ENCODE results near the gene C11orf68.
"Not testable (repeated sequence)": the region's sequence is repeated elsewhere in the genome, so short reads cannot be mapped to it uniquely, and the experiment has no call there.

The C11orf68 gene

DNA sequence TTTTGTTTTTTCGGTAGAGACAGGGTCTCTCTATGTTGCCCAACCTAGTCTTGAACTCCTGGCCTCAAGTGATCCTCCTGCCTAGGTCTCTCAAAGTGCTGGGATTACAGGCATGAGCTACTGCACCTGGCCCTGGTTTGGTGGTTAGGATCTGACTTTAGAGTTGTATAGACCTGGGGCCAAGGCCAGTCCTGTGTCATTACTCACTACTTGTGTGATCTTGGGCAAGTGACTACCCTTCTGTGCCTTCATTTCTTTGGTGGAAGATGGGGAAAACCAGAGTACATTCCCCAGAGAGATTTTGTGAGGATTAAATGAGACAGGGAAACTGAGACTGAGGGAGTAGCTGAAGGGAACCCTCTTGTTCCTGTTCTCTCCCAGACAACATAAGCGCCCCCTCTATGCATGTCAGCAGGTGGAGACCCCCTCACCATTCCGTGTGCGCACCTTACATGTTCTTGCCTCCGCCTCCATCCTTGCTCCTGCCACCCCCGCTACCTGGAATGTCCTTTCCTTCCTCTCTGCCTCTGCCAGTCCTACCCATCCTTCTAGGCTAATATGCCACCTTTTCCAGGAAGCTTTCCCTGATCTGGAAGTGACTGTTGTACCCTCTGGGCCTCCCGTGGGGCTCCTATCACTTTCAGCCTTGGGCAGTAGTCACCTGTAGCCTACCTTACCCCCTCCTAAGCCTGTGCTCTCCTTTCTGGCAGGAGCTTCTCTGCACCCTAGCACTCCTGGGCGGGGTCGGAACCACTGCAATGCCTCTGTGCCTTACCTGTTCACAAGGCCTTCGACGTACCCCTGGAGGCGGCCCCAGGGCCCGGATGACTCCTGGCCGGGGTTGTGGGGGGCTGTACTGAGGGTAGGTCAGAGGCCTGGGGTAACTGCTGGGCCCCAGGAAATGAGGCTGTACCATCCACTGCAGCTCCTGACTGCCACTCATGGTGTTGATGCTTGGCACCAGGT is 22.5 kb downstream of the C11orf68 start:
- peak overlapping the region; percentile 95 for H3K27ac ChIP-seq
- DNase-seq (ENCODE audit: low spot score) = no peak
- CTCF ChIA-PET = no interaction called here
- POLR2A ChIA-PET (ENCODE audit: low non-redundant PET) = interaction anchor here (1.7 kb wide), 1 partner anchor 19 kb away, joined by 5 read pairs; no protein-coding TSS in a partner anchor
- no peak for TF ChIP-seq CTCF (conservative IDR thresholded peaks at IDR 0.05; ENCODE audit: low read depth)

DNA sequence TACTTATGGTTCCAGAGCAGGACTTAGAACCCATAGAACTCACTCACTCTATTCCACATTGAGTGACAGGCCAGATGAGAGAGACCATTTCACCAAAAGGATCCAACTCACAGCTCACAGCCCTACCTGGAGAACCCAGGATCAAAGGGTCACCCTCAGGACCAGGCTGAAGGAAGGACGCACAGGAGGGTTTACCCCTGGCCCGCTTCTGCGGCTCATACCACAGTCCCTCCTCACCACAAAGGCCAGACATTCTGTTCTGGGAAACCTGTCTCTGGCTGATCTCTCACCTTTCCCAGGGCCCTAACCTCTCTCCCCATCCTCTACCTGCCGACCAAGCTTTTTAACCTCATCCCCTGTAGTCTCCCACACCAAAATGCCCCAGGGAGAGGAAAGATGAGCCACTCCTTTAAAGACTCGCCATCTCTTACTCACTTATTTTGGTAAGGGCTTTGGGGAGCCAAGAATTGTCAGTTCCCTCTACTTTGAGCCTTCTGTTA is 23.3 kb downstream of the C11orf68 start:
- no peak for TF ChIP-seq CTCF (conservative IDR thresholded peaks at IDR 0.05; ENCODE audit: low read depth)
- H3K27ac ChIP-seq = peak overlapping the region; percentile 95
- no peak for DNase-seq (ENCODE audit: low spot score)
- POLR2A ChIA-PET (ENCODE audit: low non-redundant PET) = no interaction called here
- CTCF ChIA-PET = interaction anchor here (0.6 kb wide), 1 partner anchor 136 kb away, joined by 3 read pairs; no protein-coding TSS in a partner anchor

DNA sequence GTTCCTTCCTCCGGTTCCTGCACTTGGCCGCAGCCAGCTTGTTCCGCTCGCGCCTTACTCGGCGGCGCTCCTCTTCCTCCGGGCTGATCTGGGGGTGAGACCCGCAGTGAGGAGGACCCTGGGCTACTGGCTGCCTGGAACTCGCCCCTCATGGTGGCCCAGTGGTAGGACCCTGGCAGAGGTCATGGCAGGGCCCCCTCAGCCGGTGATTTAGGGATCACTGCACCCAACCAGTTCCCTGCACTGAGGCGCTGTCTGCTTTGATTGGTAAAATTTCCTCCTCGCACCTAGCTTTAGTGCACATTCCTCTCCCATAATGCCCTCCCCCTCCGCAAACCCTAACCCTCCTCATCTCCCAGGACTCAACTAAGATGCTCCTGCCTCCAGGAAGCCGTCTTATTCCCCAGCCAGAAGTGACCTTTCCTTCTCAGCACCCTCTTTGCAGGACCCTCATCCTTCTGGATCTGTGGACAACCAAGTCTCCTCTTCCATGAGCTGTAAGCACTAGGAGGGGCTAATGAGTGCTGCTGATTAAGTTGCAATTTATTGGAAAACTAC is 24.7 kb downstream of the C11orf68 start:
- CTCF ChIA-PET = interaction anchor here (0.6 kb wide), 3 partner anchors 117 to 1914 kb away, joined by 3 to 5 read pairs (median 4); partner anchors contain the start of gene SF3B2
- POLR2A ChIA-PET (ENCODE audit: low non-redundant PET) = interaction anchor here (0.6 kb wide), 1 partner anchor 175 kb away, joined by 3 read pairs; no protein-coding TSS in a partner anchor
- peak overlapping the region; percentile 95 for H3K27ac ChIP-seq
- no peak for DNase-seq (ENCODE audit: low spot score)
- TF ChIP-seq CTCF (conservative IDR thresholded peaks at IDR 0.05; ENCODE audit: low read depth) = no peak

DNA sequence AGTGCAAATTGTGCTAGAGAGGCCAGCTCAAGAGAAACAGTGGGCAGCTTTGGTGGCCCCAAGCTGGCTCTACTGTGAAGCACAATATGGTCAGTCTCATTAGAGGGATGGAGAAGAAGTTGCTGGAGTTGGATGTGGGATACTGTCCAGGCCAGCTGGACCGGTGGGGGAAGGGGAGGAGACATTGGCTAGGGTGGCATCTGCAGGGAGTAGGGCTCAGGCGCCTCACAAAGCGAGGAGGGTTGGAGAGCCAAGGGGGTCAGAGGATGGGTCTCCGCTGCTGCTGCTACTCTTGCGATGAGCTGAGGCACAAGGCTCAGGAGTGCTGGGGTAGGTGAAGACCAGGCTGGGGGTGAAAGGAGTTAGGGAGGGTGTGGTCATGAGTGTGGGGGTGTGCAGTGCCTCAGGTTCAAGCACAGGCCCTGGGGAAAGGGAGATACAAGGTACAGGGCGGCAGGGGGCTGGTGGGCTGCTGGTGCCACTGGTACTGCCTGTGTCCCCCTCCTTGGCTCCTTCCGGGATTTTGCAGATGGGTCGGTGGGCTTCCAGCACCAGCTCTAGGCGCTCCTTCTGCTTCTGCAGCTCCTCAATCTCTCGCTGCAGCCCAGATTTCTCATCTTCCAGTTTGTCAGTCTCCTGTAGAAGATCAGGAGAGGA is 26.1 kb downstream of the C11orf68 start:
- no peak for TF ChIP-seq CTCF (conservative IDR thresholded peaks at IDR 0.05; ENCODE audit: low read depth)
- CTCF ChIA-PET = interaction anchor here (0.8 kb wide), 1 partner anchor 97 kb away, joined by 8 read pairs; no protein-coding TSS in a partner anchor
- POLR2A ChIA-PET (ENCODE audit: low non-redundant PET) = interaction anchor here (0.5 kb wide), 2 partner anchors 9 to 83 kb away, joined by 3 read pairs; no protein-coding TSS in a partner anchor
- H3K27ac ChIP-seq = peak overlapping the region; percentile 95
- no peak for DNase-seq (ENCODE audit: low spot score)

- CTCF ChIA-PET = interaction anchor here (0.8 kb wide), 1 partner anchor 98 kb away, joined by 8 read pairs; no protein-coding TSS in a partner anchor
- DNase-seq (ENCODE audit: low spot score); POLR2A ChIA-PET (ENCODE audit: low non-redundant PET): not testable (repeated sequence)
- H3K27ac ChIP-seq = peak overlapping the region; percentile 95
These were observed 26.7 kb downstream of the C11orf68 start for GRCh38 chr11:65892137-65892540.

GRCh38 chr11:65891219-65892136 is 27.4 kb downstream of the C11orf68 start:
- H3K27ac ChIP-seq = peak overlapping the region; percentile 95
- TF ChIP-seq CTCF (conservative IDR thresholded peaks at IDR 0.05; ENCODE audit: low read depth) = no peak; the same call in 1 of the 2 replicates
- DNase-seq (ENCODE audit: low spot score) = no peak
- POLR2A ChIA-PET (ENCODE audit: low non-redundant PET) = interaction anchor here (0.5 to 1.4 kb wide), 3 partner anchors 9 to 31 kb away, joined by 3 to 5 read pairs (median 3); partner anchors contain the start of gene FOSL1
- CTCF ChIA-PET = interaction anchor here (0.6 to 1.9 kb wide), 8 partner anchors 21 to 664 kb away, joined by 3 to 8 read pairs (median 4); no protein-coding TSS in a partner anchor
